ENCODE results near the gene RNF214.

GRCh38 chr11:117199916-117200812, 32.3 kb upstream of the RNF214 start:
- TF ChIP-seq TAF1 (IDR thresholded peaks at IDR 0.05; ENCODE audit: low read depth, low read length), result no peak
- no peak for TF ChIP-seq POLR2AphosphoS5 (IDR thresholded peaks at IDR 0.05; ENCODE audit: low read depth, low read length)
- no peak for TF ChIP-seq POLR2A (IDR thresholded peaks at IDR 0.05; ENCODE audit: low read depth, low read length)
